Measurements from ENCODE around the gene HOXA3. TPM values are rescaled to one million over a fixed set of nuclear protein-coding genes. Genes with fewer than 3 reads are reported as not detected.

Gene HOXA3
- total and polyA plus RNA-seq, 7 donors = 0.65 to 5.6 (median 3.3) TPM

DNA sequence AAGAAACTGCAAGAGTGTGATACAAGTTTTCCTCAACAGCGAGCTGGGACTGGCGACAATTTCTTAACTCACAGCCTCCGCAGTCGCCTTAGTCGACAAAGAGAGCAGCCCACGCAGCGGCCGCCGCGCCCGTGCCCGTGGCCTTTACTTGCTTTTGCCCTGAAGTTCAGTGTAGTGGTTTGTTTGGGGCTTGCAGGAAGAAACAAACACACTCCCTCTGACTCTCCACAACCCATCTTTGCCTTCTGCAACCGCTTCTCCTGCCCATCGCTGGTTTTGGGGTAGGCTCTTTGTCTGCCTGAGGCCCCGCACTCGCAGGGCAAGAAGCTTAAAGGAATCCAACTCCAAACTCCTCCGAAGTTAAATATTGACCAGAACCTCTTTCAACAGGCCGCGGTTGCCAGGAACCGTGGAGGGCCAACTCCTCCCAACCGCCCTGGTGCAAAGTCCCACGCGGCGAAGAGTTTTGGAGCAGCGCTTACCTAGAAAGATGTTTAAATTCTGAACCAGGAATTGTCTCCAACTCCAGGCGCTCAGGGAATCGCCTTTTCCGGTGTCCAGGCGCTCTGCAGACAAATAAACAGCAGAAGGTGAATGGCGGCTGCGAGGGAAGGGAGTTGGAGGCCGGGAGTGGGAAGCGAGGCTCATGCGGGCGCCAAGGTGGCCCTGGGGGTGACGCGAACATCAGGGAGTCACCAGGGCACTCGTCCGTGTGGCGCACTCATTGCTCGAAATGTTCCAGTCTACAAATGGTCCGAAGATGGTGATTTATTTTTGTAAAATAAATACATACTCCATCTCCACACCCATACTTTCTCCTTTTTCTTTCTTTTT lies 30.1 kb downstream of the HOXA3 start:
- no peak for DNase-seq
- peaks cover 40% of the 10 kb centered on the region for H3K4me1 ChIP-seq
- WGBS, 3 donors = 80 to 82% (median 80%) methylated on average over 41 to 42 of the region's 42 CpGs
- TF ChIP-seq, protein P1, sequence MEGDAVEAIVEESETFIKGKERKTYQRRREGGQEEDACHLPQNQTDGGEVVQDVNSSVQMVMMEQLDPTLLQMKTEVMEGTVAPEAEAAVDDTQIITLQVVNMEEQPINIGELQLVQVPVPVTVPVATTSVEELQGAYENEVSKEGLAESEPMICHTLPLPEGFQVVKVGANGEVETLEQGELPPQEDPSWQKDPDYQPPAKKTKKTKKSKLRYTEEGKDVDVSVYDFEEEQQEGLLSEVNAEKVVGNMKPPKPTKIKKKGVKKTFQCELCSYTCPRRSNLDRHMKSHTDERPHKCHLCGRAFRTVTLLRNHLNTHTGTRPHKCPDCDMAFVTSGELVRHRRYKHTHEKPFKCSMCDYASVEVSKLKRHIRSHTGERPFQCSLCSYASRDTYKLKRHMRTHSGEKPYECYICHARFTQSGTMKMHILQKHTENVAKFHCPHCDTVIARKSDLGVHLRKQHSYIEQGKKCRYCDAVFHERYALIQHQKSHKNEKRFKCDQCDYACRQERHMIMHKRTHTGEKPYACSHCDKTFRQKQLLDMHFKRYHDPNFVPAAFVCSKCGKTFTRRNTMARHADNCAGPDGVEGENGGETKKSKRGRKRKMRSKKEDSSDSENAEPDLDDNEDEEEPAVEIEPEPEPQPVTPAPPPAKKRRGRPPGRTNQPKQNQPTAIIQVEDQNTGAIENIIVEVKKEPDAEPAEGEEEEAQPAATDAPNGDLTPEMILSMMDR (IDR thresholded peaks at IDR 0.05) = no peak
- peak overlapping the region; percentile 44 for H3K27ac ChIP-seq
- H3K27me3 ChIP-seq (ENCODE audit: insufficient read depth in 3 of 3, low read length in 2 of 3) = no peaks in the 10 kb centered on the region
- no peaks in the 10 kb centered on the region for H3K9me3 ChIP-seq
- peak overlapping the region; percentile 1 for H3K4me3 ChIP-seq
- no peak for ATAC-seq
- peaks cover 0 to 14% of the 10 kb centered on the region in 2 donors for H3K36me3 ChIP-seq (ENCODE audit: insufficient read depth in 1 of 2, low read depth in 1 of 2)
- intact Hi-C loops (cut with DNase I) = no loop called here

DNA sequence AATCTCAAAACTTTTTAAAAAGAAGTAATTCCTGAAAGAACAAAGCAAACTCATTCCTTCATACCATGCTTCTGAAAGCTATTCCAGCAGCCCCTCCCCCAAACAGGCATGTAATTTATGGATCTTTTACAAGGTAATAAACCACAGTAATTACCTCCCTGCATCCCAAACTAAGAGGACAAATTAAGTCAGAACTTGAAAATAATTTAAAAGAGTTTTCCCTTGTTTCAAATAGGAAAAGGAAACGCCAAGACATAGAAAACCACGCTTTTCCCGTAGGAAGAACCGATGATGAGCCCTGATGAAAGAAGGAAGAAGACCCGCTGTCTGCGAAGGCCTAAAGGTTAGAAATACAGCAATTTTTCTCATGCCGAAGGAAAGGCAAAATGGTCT lies 30.7 kb downstream of the HOXA3 start:
- no peaks in the 10 kb centered on the region for H3K27me3 ChIP-seq (ENCODE audit: insufficient read depth in 3 of 3, low read length in 2 of 3)
- ATAC-seq = no peak
- intact Hi-C loops (cut with DNase I) = no loop called here
- H3K36me3 ChIP-seq (ENCODE audit: insufficient read depth in 1 of 2, low read depth in 1 of 2) = peaks cover 0 to 14% of the 10 kb centered on the region in 2 donors
- peak overlapping the region; percentile 1 for H3K4me3 ChIP-seq
- H3K9me3 ChIP-seq = no peaks in the 10 kb centered on the region
- H3K4me1 ChIP-seq = peaks cover 34% of the 10 kb centered on the region
- TF ChIP-seq, protein P1 (IDR thresholded peaks at IDR 0.05) = no peak
- DNase-seq = no peak
- 70 to 88% (median 84%) methylated on average over 7 of the region's 7 CpGs for WGBS, 3 donors
- no peak overlapping the region for H3K27ac ChIP-seq

DNA sequence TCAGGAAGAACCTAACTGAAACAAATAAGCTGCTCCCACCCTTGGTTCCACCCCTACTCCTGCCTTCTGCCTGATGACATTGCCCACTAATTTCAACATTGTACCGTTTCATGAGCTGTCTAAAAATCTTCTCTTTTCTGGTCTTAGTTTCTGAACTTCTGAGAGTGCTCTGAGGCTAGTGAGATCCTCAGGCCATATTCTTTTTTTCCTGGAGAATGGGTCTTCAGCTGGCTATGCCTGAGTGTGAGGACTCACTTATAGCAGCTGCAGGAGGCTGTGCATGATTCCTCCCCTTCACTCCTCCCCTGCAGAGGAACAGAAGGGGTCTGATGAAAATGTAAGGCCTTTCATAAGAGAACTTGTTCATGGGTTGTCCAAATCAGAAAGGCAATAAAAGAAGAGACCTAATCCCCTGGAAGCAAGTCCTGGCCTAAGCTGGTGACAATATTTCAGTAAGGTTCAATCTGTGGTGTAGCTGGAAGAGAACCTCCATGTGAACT lies 32.9 kb downstream of the HOXA3 start:
- Histone ChIP-seq H3K4me1 (peaks cover 19% of the 10 kb centered on the region), H3K27me3 (ENCODE audit: insufficient read depth in 3 of 3, low read length in 2 of 3) (no peaks in the 10 kb centered on the region), H3K27ac (peak overlapping the region; percentile 64), H3K4me3 (no peak overlapping the region), H3K36me3 (ENCODE audit: insufficient read depth in 1 of 2, low read depth in 1 of 2) (peaks cover 0 to 11% of the 10 kb centered on the region in 2 donors), H3K9me3 (no peaks in the 10 kb centered on the region)
- TF ChIP-seq, protein P1 (IDR thresholded peaks at IDR 0.05) = no peak
- DNase-seq (no peak), ATAC-seq (no peak)
- 56 to 64% (median 57%) methylated on average over 1 of the region's 1 CpG for WGBS, 3 donors
- intact Hi-C loops (cut with DNase I) = no loop called here

DNA sequence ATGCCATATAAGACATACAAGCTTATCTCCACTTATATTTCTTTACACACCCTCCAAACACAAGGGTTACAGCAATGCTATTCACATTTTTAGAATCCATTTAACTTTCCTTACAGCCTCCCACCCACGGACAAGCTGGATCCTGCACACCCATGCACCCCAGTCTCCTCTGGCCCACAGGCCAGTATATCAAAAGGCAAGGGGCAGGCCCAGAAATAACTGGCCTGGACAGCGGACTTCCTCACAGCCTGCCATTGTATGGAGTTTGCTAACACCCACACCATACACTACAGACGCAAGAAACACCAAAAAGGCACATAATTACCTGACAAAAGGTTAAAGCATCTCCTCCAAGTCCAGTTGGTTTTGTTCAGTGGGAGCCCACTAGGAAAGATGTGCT lies 33.8 kb downstream of the HOXA3 start:
- TF ChIP-seq, protein P1 (IDR thresholded peaks at IDR 0.05) = no peak
- Histone ChIP-seq H3K36me3 (ENCODE audit: insufficient read depth in 1 of 2, low read depth in 1 of 2) (peaks cover 0 to 11% of the 10 kb centered on the region in 2 donors), H3K27me3 (ENCODE audit: insufficient read depth in 3 of 3, low read length in 2 of 3) (no peaks in the 10 kb centered on the region), H3K9me3 (no peaks in the 10 kb centered on the region), H3K4me1 (peaks cover 19% of the 10 kb centered on the region), H3K4me3 (peak overlapping the region; percentile 46), H3K27ac (peak overlapping the region; percentile 64)
- ATAC-seq = no peak
- no peak for DNase-seq
- intact Hi-C loops (cut with DNase I) = no loop called here
- WGBS, 3 donors = 59 to 72% (median 72%) methylated on average over 3 of the region's 3 CpGs

All from psoas muscle (tissue), 8 donors.